GM19239 (cell line): ENCODE data around the gene MAGEA6.
"Not testable (repeated sequence)": the region's sequence is repeated elsewhere in the genome, so short reads cannot be mapped to it uniquely, and the experiment has no call there.

Source experiments
- DNase-seq: peaks from one replicate; pipeline ENCODE4 v3.0.0; 2011; ENCODE audit warnings: low spot score; ENCODE audit not compliant: insufficient read length
- FAIRE-seq: peaks from 2 replicates; lab custom pipeline; 2011; peaks lifted over from hg19 to GRCh38; lab: Jason Lieb, UNC

Gene MAGEA6

GRCh38 chrX:152735101-152735500, 34.4 kb downstream of the MAGEA6 start:
- DNase-seq (no peak), FAIRE-seq (no peak)

GRCh38 chrX:152734143-152734858, 35.2 kb downstream of the MAGEA6 start:
- not testable (repeated sequence) for FAIRE-seq

DNA sequence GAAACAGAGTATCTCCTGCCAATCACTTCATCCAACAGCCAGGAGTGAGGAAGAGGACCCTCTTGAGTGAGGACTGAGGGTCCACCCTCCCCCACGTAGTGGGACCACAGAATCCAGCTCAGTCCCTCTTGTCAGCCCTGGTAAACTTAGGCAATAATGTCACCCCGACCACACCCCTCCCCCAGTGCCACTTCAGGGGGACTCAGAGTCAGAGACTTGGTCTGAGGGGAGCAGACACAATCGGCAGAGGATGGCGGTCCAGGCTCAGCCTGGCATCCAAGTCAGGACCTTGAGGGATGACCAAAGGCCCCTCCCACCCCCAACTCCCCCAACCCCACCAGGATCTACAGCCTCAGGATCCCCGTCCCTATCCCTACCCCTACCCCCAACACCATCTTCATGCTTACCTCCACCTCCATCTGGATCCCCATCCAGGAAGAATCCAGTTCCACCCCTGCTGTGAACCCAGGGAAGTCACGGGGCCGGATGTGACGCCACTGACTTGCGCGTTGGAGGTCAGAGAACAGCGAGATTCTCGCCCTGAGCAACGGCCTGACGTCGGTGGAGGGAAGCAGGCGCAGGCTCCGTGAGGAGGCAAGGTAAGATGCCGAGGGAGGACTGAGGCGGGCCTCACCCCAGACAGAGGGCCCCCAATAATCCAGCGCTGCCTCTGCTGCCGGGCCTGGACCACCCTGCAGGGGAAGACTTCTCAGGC, 36.1 kb downstream of the MAGEA6 start, which contains the start of the genes CSAG1 and MAGEA12:
TSS of gene CSAG1 (minus strand) at position 461 of the 715 bp plus-strand sequence. CDS start 1,261 bp downstream, outside the sequence.
TSS of gene MAGEA12 (plus strand) at position 497 of the 715 bp plus-strand sequence. CDS start 2,405 bp downstream, outside the sequence.
- DNase-seq, result no peak
- FAIRE-seq, result no peak

More at GRCh38 chrX:152734143-152734858, 35.2 kb downstream of the MAGEA6 start:
- DNase-seq, result not testable (repeated sequence)

GRCh38 chrX:152725409-152725808, 44.1 kb downstream of the MAGEA6 start:
- no peak for FAIRE-seq
- DNase-seq, result no peak
